ENCODE data around the gene PHF1. TPM values are rescaled to one million over a fixed set of nuclear protein-coding genes. Genes with fewer than 3 reads are reported as not detected.
A peak's percentile ranks its signal among the peaks of the same experiment; 100 is the strongest.

Gene PHF1
- total and polyA plus RNA-seq, 2 donors (not counting 1 experiment from before 2014, with no cell fraction given) = 198 to 365 TPM

GRCh38 chr6:33391278-33391921, 19.4 kb upstream of the PHF1 start, which contains the start of gene KIFC1:
Gene KIFC1, plus strand, starts transcription at chr6:33391823. Its CDS starts 163 bp downstream, at chr6:33391986.
- under 1% methylated on average over 55 of the region's 67 CpGs for WGBS (ENCODE audit: insufficient coverage)
- H3K27ac ChIP-seq (ENCODE audit: low read length in 2 of 2) = peak within 1 kb of the TSS; percentile 88
- peak within 1 kb of the TSS; percentile 90 for H3K4me2 ChIP-seq (replicated peaks; ENCODE audit: low read depth, low read length, poor library complexity, severe bottlenecking)
- no peaks in the 10 kb centered on the region for H4K20me1 ChIP-seq (ENCODE audit: control insufficient read depth, insufficient read depth, low read length, poor library complexity, severe bottlenecking)
- no peaks in the 10 kb centered on the region for H3K27me3 Mint-ChIP-seq
- TF ChIP-seq EZH2 (IDR thresholded peaks at IDR 0.05; ENCODE audit: borderline replicate concordance, insufficient read depth, low read depth, low read length, poor library complexity, severe bottlenecking) = no peak
- peak; percentile 88 for TF ChIP-seq CTCF (IDR thresholded peaks at IDR 0.05)
- H3K27me3 ChIP-seq (replicated peaks in 1 of 4; ENCODE audit: control extremely low read depth in 1 of 4, control insufficient read depth in 3 of 4, insufficient read depth in 4 of 4, low read length in 3 of 4) = no peaks in the 10 kb centered on the region
- H3K9me3 Mint-ChIP-seq (ENCODE audit: insufficient read depth) = no peaks in the 10 kb centered on the region
- H3K79me2 ChIP-seq (ENCODE audit: control insufficient read depth, insufficient read depth, low read length) = peaks cover 18% of the 10 kb centered on the region
- no peaks in the 10 kb centered on the region for H3K9me3 ChIP-seq (ENCODE audit: control extremely low read depth in 1 of 3, control insufficient read depth in 2 of 3, insufficient read depth in 1 of 3, low read length in 2 of 3)
- CTCF ChIA-PET = interaction anchor here (0.7 to 2.5 kb wide), 23 partner anchors 16 to 216 kb away, joined by 3 to 17 read pairs (median 5); partner anchors contain the start of genes B3GALT4, PFDN6, PHF1 and RPS18
- H3K27ac Mint-ChIP-seq = peak within 1 kb of the TSS; percentile 95
- peak within 1 kb of the TSS; percentile 54 to 73 (median 59) for H3K4me3 ChIP-seq (ENCODE audit: control extremely low read depth in 1 of 5, extremely low read depth in 1 of 5, insufficient read depth in 1 of 5, low read depth in 2 of 5, low read length in 4 of 5)
- POLR2A ChIA-PET = interaction anchor here (0.9 to 1.2 kb wide), 5 partner anchors 19 to 114 kb away, joined by 3 to 7 read pairs (median 4); partner anchors contain the start of genes B3GALT4 and PHF1
- H3K4me1 ChIP-seq (ENCODE audit: control insufficient read depth in 2 of 2, insufficient read depth in 2 of 2, low read length in 2 of 2) = peaks cover 12 to 18% of the 10 kb centered on the region in 2 donors
- ATAC-seq (ENCODE audit: low read depth) (peak; percentile 85), DNase-seq (peak; percentile 100)
- peaks cover 23% of the 10 kb centered on the region for H3K4me1 Mint-ChIP-seq
- peak within 1 kb of the TSS; percentile 64 for H3K9ac ChIP-seq (ENCODE audit: low read length)
- intact Hi-C loops (cut with micrococcal nuclease) = loop anchor here (1.0 to 5.0 kb wide), 13 partner anchors 19 to 396 kb away; partner anchors contain the start of genes CUTA, ITPR3, LEMD2 and PFDN6
- no peaks in the 10 kb centered on the region for H3K36me3 ChIP-seq (replicated peaks in 1 of 2; ENCODE audit: control extremely low read depth in 1 of 2, control insufficient read depth in 1 of 2, extremely low read depth in 1 of 2, insufficient read depth in 2 of 2, low read length in 1 of 2)
- H2AFZ ChIP-seq (ENCODE audit: insufficient read depth, low read depth, low read length, poor library complexity, severe bottlenecking) = peak within 1 kb of the TSS; percentile 77
- H3K4me3 Mint-ChIP-seq = peak within 1 kb of the TSS; percentile 80

Data from B cell (primary cell).